ENCODE results near the gene TPTE.
"Not testable (repeated sequence)": the region's sequence is repeated elsewhere in the genome, so short reads cannot be mapped to it uniquely, and the experiment has no call there.

The TPTE gene

DNA sequence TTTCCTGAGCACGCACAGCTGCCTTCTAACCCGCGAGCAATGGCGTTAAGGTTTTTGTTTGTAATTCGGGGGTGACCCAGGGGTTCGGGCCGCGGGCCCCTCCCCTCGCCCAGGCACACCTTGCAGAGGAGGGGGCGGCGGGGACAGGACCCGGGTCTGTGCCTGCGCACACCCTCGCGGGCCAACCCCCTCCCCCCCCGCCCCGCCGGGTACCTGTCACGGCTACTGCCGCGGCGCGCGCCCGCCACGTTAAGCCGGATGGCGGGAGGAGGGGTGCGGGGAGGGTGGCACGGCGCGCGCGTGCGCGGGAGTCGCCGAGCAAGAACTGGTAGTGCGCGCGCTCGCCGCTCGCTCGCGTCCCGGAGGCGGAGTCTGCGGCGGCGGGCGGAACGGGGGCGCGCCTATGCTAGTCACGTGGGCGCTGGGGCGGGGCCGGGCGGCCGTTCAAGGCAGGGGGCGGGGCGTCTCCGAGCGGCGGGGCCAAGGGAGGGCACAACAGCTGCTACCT lies at the start of gene TPTE:
TPTE (plus strand) TSS at position 493 of the 508 bp plus-strand sequence. CDS start 17,141 bp downstream, outside the sequence.
- Histone ChIP-seq H3K4me1 (ENCODE audit: control insufficient read depth, insufficient read depth, low read length) (no peaks in the 10 kb centered on the region), H3K27ac (ENCODE audit: low read depth, low read length) (no peak within 1 kb of the TSS), H3K27me3 (ENCODE audit: control insufficient read depth, insufficient read depth, low read length) (no peaks in the 10 kb centered on the region), H3K9me3 (ENCODE audit: control insufficient read depth, insufficient read depth, low read length) (peaks cover 75% of the 10 kb centered on the region), H3K4me3 (ENCODE audit: low read depth, low read length) (no peak within 1 kb of the TSS; the same call in 1 of the 2 replicates), H3K9ac (ENCODE audit: low read depth, low read length) (no peak within 1 kb of the TSS), H3K36me3 (ENCODE audit: control insufficient read depth, insufficient read depth, low read length) (no peaks in the 10 kb centered on the region)

DNA sequence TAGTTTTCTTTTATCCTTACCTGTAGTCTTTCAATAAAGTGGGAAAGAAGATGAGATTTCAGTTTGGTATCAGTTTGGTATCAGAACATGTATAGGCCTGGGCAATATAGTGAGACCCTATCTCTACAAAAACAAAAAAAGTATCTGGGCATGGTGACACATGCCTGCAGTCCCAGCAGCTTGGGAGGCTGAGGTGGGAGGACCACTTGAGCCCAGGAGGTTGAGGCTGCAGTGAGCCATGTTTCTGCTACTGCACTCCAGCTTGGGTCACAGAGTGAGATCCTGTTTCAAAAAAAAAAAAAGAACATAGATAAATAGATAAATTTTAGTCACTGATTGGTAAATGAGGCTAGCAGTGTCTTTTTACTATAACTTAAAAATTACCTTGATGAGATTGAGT lies 49.4 kb upstream of the TPTE start:
- H3K9ac ChIP-seq (ENCODE audit: low read depth, low read length); H3K27ac ChIP-seq (ENCODE audit: low read depth, low read length); H3K36me3 ChIP-seq (ENCODE audit: control insufficient read depth, insufficient read depth, low read length); H3K27me3 ChIP-seq (ENCODE audit: control insufficient read depth, insufficient read depth, low read length); H3K4me1 ChIP-seq (ENCODE audit: control insufficient read depth, insufficient read depth, low read length): not testable (repeated sequence)
- Histone ChIP-seq H3K9me3 (ENCODE audit: control insufficient read depth, insufficient read depth, low read length) (peaks cover 78% of the 10 kb centered on the region), H3K4me3 (ENCODE audit: low read depth, low read length) (peak overlapping the region; percentile 47)

DNA sequence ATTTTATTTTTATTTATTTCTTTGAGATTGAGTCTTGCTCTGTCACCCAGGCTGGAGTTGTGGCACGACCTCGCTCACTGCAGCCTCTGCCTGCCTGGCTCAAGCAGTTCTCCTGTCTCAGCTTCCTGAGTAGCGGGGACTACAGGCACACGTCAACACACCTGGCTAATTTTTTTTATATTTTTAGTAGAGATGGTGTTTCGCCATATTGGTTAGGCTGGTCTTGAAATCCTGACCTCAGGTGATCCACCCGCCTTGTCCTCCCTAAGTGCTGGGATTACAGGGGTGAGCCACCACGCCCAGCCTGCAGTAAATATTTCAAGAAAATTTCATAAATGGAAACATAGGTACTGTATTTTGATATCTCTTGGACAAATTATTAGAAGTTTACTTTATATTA lies 43.6 kb upstream of the TPTE start:
- H3K9ac ChIP-seq (ENCODE audit: low read depth, low read length); H3K4me3 ChIP-seq (ENCODE audit: low read depth, low read length); H3K27me3 ChIP-seq (ENCODE audit: control insufficient read depth, insufficient read depth, low read length); H3K4me1 ChIP-seq (ENCODE audit: control insufficient read depth, insufficient read depth, low read length); H3K36me3 ChIP-seq (ENCODE audit: control insufficient read depth, insufficient read depth, low read length); H3K27ac ChIP-seq (ENCODE audit: low read depth, low read length): not testable (repeated sequence)
- H3K9me3 ChIP-seq (ENCODE audit: control insufficient read depth, insufficient read depth, low read length): peaks cover 53% of the 10 kb centered on the region

DNA sequence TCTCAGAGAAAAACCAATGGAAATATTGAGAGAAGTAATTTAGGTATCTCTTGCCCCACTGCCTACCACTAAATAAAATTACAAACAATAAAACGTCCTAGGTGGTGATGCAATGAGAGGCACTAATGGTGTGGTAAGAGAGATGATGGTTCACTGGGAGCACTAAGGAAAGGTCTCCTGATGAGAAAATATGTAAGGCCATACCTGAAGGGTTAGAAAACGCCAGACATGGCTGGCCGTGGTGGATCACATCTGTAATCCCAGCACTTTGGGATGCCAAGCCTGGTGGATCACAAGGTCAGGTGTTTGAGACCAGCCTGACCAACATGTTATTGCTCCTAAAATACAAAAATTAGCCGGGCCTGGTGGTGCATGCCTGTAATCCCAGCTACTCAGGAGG lies 41.5 kb upstream of the TPTE start:
- peaks cover 53% of the 10 kb centered on the region for H3K9me3 ChIP-seq (ENCODE audit: control insufficient read depth, insufficient read depth, low read length)
- not testable (repeated sequence) for H3K4me3 ChIP-seq (ENCODE audit: low read depth, low read length); H3K4me1 ChIP-seq (ENCODE audit: control insufficient read depth, insufficient read depth, low read length); H3K27me3 ChIP-seq (ENCODE audit: control insufficient read depth, insufficient read depth, low read length); H3K9ac ChIP-seq (ENCODE audit: low read depth, low read length); H3K27ac ChIP-seq (ENCODE audit: low read depth, low read length); H3K36me3 ChIP-seq (ENCODE audit: control insufficient read depth, insufficient read depth, low read length)

DNA sequence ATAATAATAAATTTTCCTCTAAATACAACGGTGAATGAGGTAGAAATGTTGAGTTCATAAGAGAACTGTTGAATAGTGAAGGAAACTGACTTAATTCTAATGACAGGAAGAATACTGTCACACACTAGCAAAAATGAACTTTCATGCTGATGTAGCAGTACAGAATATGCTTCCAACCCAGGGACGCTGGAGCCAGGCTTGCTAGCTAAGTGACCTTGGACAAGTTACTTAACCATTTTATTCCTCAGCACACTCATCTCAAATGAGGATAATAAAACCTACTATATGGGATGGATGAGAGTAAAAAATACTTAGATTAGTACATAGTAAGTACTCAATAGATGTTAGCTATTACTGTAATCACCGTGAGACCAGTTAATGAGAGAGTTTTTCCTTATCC lies 36.5 kb upstream of the TPTE start:
- H3K36me3 ChIP-seq (ENCODE audit: control insufficient read depth, insufficient read depth, low read length); H3K27me3 ChIP-seq (ENCODE audit: control insufficient read depth, insufficient read depth, low read length); H3K4me1 ChIP-seq (ENCODE audit: control insufficient read depth, insufficient read depth, low read length); H3K9ac ChIP-seq (ENCODE audit: low read depth, low read length); H3K4me3 ChIP-seq (ENCODE audit: low read depth, low read length); H3K27ac ChIP-seq (ENCODE audit: low read depth, low read length): not testable (repeated sequence)
- peaks cover 37% of the 10 kb centered on the region for H3K9me3 ChIP-seq (ENCODE audit: control insufficient read depth, insufficient read depth, low read length)

DNA sequence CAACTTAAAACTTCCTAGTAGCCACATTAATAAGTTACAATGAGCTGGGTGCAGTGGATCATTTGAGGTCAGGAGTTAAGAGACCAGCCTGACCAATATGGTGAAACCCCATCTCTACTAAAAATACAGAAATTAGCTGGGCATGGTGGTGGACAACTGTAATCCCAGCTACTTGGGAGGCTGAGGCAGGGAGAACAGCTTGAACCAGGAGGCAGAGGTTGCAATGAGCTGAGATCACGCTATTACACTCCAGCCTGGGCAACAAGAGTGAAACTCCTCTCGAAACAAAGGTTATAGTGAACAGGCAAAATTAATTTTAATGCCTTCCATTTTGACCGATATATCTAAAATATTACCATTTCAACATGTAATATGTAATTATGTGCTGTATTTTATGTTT lies 30.9 kb upstream of the TPTE start:
- not testable (repeated sequence) for H3K9ac ChIP-seq (ENCODE audit: low read depth, low read length); H3K27me3 ChIP-seq (ENCODE audit: control insufficient read depth, insufficient read depth, low read length); H3K36me3 ChIP-seq (ENCODE audit: control insufficient read depth, insufficient read depth, low read length); H3K4me3 ChIP-seq (ENCODE audit: low read depth, low read length); H3K4me1 ChIP-seq (ENCODE audit: control insufficient read depth, insufficient read depth, low read length); H3K27ac ChIP-seq (ENCODE audit: low read depth, low read length)
- H3K9me3 ChIP-seq (ENCODE audit: control insufficient read depth, insufficient read depth, low read length): peaks cover 20% of the 10 kb centered on the region

DNA sequence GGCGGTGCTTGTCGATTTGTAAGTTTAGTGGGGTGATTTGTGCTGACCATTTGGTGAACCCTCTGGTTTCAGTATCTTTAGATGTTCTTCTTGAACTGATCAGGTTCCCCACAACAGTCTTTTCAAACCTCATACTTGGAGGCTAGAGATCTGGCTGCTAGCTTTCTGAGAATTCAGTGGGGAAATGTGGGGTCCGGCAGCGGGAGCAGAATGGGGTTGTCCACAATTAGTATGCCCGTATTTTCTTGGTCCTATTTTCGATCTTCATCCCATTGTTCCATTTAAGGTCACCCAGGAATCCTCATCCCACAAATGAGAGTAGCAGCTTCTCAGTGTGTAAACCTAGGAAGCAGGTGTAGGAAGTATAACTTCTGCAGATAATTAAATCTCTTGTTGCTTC lies 10.3 kb upstream of the TPTE start:
- H3K9me3 ChIP-seq (ENCODE audit: control insufficient read depth, insufficient read depth, low read length): peaks cover 53% of the 10 kb centered on the region
- H3K4me1 ChIP-seq (ENCODE audit: control insufficient read depth, insufficient read depth, low read length): no peaks in the 10 kb centered on the region
- H3K36me3 ChIP-seq (ENCODE audit: control insufficient read depth, insufficient read depth, low read length): no peaks in the 10 kb centered on the region
- H3K4me3 ChIP-seq (ENCODE audit: low read depth, low read length): no peak overlapping the region
- no peak overlapping the region for H3K27ac ChIP-seq (ENCODE audit: low read depth, low read length)
- no peak overlapping the region for H3K9ac ChIP-seq (ENCODE audit: low read depth, low read length)
- no peaks in the 10 kb centered on the region for H3K27me3 ChIP-seq (ENCODE audit: control insufficient read depth, insufficient read depth, low read length)

DNA sequence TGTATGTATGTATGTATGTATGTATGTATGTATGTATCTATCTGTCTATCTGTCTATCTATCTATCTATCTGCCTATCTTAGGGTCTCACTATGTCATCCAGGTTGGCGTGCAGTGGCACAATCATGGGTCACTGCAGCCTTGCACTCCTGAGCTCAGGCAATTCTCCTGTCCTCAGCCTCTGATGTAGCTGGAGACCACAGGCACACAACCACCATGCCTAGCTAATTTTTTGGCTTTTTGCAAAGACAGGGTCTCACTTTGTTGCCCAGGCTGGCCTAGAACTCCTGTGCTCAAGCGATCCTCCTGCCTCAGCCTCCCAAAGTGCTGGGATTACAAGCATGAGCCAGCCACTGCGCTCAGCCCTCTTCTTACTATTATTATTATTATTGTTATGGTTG lies 4.5 kb upstream of the TPTE start:
- H3K27ac ChIP-seq (ENCODE audit: low read depth, low read length); H3K4me3 ChIP-seq (ENCODE audit: low read depth, low read length); H3K36me3 ChIP-seq (ENCODE audit: control insufficient read depth, insufficient read depth, low read length); H3K4me1 ChIP-seq (ENCODE audit: control insufficient read depth, insufficient read depth, low read length); H3K9ac ChIP-seq (ENCODE audit: low read depth, low read length); H3K27me3 ChIP-seq (ENCODE audit: control insufficient read depth, insufficient read depth, low read length): not testable (repeated sequence)
- H3K9me3 ChIP-seq (ENCODE audit: control insufficient read depth, insufficient read depth, low read length): peaks cover 80% of the 10 kb centered on the region

DNA sequence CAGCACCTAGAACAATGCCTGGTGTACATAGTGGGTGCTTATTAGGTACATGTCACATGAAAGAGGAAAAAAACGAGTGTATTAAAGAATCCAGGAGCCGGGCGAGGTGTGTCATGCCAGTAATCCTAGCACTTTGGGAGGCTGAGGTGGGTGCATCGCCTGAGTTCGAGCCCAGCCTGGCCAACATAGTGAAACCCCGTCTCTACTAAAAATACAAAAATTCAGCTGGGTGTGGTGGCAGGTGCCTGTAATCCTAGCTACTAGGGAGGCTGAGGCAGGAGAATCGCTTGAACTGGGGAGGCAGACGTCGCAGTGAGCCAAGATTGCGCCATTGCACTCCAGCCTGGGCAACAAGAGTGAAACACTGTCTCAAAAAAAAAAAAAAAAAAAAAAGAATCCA lies 3.5 kb upstream of the TPTE start:
- not testable (repeated sequence) for H3K9ac ChIP-seq (ENCODE audit: low read depth, low read length); H3K4me3 ChIP-seq (ENCODE audit: low read depth, low read length)
- peaks cover 80% of the 10 kb centered on the region for H3K9me3 ChIP-seq (ENCODE audit: control insufficient read depth, insufficient read depth, low read length)

DNA sequence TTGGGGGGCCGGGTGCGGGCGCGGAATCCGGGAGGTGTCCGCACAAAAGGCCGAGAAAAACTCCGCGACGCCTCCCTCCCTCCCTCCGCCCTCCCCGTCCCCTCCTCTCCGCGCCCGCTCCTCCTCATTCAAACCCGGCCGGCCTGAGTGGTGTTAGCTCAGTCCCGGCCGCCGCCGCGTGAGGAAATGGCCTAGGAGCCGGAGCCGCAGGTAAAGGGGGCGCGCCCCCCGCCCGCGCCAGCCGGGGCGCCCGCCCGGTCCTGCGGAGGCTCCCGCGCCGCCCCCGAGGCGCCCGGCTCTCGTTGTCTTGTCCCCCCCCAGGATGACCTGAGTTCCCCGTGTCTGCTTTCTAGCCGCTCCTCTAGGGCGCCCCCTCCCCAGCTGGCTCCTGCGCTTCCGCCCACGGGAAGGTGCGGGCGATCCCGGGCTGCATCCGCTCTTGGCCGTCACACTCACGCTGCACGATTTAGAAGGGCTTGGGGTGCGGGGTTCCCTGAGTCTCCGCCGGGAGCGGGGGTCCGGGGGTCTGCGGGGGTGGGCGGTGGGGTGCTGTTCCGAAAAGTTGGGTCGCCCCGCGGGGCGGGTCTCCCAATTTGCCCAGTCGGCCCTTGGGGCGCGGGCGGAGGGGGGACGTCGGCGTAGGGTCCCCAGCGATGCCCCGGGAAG lies 585 bp downstream of the TPTE start:
- not testable (repeated sequence) for H3K27ac ChIP-seq (ENCODE audit: low read depth, low read length); H3K4me3 ChIP-seq (ENCODE audit: low read depth, low read length); H3K36me3 ChIP-seq (ENCODE audit: control insufficient read depth, insufficient read depth, low read length); H3K27me3 ChIP-seq (ENCODE audit: control insufficient read depth, insufficient read depth, low read length); H3K9ac ChIP-seq (ENCODE audit: low read depth, low read length); H3K4me1 ChIP-seq (ENCODE audit: control insufficient read depth, insufficient read depth, low read length)
- peaks cover 76% of the 10 kb centered on the region for H3K9me3 ChIP-seq (ENCODE audit: control insufficient read depth, insufficient read depth, low read length)

More for the DNA sequence above, 3.5 kb upstream of the TPTE start:
- H3K27ac ChIP-seq (ENCODE audit: low read depth, low read length); H3K27me3 ChIP-seq (ENCODE audit: control insufficient read depth, insufficient read depth, low read length); H3K36me3 ChIP-seq (ENCODE audit: control insufficient read depth, insufficient read depth, low read length); H3K4me1 ChIP-seq (ENCODE audit: control insufficient read depth, insufficient read depth, low read length): not testable (repeated sequence)

DNA sequence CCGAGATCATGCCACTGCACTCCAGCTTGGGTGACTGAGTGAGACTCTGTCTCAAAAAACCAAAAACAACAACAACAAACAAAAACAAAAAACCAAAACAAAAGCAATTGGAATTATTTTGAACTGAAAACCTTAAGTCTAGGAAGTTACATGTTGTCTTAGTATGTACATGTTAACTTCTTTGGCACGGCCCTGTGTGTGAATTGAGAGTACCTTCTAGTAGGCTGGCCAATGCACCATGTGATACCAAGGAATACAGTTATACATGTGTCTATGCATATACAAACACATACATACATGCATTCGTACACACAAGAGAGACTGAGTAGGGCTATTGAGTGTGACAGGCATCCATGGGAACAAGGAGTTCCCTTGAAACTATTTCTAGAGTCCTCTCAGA lies 18.6 kb downstream of the TPTE start:
- no peak overlapping the region for H3K9ac ChIP-seq (ENCODE audit: low read depth, low read length)
- H3K4me1 ChIP-seq (ENCODE audit: control insufficient read depth, insufficient read depth, low read length): no peaks in the 10 kb centered on the region
- peaks cover 90% of the 10 kb centered on the region for H3K9me3 ChIP-seq (ENCODE audit: control insufficient read depth, insufficient read depth, low read length)
- H3K27me3 ChIP-seq (ENCODE audit: control insufficient read depth, insufficient read depth, low read length): no peaks in the 10 kb centered on the region
- peak overlapping the region; percentile 27; the same call in 1 of the 2 replicates for H3K4me3 ChIP-seq (ENCODE audit: low read depth, low read length)
- no peak overlapping the region for H3K27ac ChIP-seq (ENCODE audit: low read depth, low read length)
- no peaks in the 10 kb centered on the region for H3K36me3 ChIP-seq (ENCODE audit: control insufficient read depth, insufficient read depth, low read length)

All from HUES48 (cell line).